Erythroblast (primary cell): Measurements from ENCODE around the gene RHOXF2.

Source experiments
- GATA1 ChIP-seq: IDR thresholded peaks from 2 replicates; pipeline ENCODE4 v1.6.1; 2011; ENCODE audit warnings: low read depth, mild to moderate bottlenecking, control low read depth, low read length, moderate library complexity
- POLR2A ChIP-seq: IDR thresholded peaks from 2 replicates; pipeline ENCODE4 v1.6.1; 2011; ENCODE audit warnings: mild to moderate bottlenecking, low read length

GRCh38 chrX:120207009-120207605, 48.7 kb downstream of the RHOXF2 start:
- TF ChIP-seq POLR2A (no peak), GATA1 (no peak)
